Colon (tissue), 2 donors: ENCODE results near the gene GOLGA1.
"Not testable (repeated sequence)": the region's sequence is repeated elsewhere in the genome, so short reads cannot be mapped to it uniquely, and the experiment has no call there.

Source experiments
- FAIRE-seq: peaks from 2 replicates; lab custom pipeline; 2012; peaks lifted over from hg19 to GRCh38; lab: Jason Lieb, UNC
- donor health status: control.
- donor health status: control.

Gene GOLGA1

DNA sequence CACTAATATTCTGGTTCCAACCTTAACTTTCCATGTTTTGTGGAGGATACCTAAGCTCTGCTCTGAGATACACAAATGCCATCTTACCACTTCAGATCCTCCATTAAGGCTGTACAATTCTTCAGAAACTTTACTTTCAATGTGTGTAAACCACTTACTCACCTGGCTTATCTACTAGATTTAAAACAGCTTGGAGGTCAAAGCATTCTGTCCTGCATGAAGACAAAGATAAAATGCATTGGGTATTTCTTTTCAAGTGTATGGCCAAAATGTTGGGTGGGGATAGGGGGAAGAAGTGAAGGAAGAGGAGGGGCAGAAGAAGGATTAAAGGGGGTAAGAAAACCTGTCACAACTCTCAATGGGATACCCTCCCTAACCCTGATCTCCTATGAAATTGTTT, 939 bp downstream of the GOLGA1 start:
- no peak for FAIRE-seq

DNA sequence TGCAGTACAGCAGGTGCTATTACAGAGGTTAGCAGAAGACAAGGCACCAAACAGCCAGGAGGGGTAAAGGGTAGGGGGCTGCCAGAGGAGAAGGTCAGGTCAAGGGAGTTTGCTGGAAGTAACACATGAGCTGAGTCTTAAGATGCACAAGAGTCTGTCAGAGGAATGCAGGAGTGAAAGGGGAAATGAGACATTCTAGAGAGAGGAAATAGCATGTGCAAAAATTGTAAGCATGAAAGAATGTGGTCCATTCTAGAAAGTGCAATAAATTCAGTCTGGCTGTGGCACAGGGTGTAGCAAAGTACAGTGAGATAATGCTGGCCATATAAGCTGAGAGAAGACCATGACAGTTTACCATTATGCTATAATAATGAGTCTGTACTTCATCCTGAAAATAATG, 6.6 kb downstream of the GOLGA1 start:
- FAIRE-seq: no peak

DNA sequence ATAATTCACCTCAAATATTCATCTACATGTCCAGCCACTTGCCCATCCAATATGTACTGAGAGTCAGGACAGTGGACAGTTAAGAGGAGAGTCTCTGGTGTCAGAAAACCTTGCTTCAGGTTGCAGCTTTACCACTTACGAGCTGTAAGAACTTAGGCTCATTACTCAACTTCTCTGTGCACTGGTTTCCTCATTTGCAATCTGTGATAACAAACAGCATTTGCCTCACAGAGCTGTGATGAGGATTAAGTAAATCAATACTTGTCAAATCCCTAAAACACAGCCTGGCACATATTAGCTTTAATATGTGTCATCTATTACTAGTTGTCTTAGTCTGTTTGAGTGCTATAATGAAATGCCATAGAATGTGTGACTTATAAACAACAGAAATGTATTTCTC, 8.6 kb downstream of the GOLGA1 start:
- FAIRE-seq: no peak

DNA sequence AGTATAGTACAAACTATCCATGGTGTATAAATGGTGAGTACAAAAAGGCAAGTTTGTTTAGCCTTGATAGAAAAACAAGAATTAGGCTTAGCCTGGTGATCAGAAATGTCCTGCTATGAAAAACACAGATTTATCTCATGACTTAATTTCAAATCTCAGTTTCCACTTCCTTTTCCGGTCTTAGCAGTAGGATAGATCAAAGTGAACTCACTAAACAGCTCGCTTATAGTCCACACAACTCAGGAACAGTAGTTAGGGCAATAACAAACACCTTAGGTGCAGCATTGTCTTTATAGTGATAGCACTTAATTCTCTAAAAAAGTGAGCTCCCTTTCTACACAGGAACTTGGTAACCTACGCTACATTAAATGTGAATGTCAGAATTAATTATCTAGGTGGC, 11.4 kb downstream of the GOLGA1 start:
- no peak for FAIRE-seq

DNA sequence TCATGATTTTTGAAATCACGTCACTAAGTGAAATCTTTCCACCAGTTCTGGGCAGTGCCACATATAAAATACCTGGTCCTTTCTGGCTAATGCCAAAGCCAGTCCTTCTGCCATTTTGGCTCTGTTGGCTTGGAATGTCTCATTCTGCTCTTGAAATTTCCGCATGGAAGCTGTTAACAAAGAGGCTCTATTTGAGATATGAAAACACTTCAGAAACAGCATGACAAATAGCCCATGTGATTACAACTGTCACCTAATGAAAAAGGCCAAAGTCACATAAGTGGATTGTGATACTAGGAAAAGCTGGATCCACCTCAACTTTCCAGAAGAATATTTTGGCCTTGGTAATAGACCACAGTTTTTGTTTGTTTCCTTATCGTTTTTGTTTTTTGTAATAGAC, 12.8 kb downstream of the GOLGA1 start:
- no peak for FAIRE-seq

DNA sequence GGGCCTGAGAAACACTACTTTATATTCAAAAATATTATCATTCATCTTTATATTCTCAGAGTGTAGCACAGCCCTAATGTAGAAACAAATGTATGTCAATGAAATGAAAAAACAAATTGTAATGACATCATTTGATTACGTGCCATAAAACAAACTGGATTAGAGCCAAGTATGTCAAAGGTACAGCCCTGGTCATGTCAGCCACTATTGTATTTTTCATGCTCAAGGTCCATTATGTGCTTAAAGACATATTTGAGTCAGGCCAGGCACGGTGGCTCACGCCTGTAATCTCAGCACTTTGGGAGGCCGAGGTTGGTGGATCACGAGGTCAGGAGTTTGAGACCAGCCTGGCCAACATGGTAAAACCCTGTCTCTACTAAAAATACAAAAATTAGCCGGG, 20.5 kb downstream of the GOLGA1 start:
- not testable (repeated sequence) for FAIRE-seq

DNA sequence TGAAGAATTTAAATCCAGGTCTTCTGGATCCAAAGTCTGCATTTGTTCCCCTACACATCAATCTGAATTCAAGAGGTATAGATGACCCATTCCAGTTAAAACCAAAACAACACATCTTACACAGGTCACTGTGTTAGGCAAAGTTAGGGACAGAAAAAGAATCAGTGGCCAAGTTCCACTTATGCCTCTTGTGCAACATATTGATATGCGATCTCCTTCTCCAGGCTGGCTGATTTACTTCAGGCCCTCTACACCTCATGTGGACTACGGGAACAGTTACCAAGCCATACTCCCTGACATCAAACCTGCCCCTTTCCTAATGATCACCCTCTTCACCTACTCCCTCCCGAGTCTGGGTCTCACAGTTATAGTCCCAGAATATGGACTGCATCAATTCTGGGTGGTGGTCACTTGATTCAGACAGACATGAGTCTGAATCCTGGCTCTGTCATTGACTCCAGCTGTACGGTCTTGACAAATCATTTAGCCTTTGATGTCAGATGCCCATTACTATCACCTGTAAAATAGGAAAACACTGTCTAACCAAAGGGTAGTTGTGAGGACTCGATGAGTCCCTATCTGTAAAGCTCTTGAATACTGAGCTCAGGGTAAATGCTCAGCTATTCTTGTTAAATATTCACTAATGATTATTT, 26.0 kb downstream of the GOLGA1 start:
- no peak for FAIRE-seq

DNA sequence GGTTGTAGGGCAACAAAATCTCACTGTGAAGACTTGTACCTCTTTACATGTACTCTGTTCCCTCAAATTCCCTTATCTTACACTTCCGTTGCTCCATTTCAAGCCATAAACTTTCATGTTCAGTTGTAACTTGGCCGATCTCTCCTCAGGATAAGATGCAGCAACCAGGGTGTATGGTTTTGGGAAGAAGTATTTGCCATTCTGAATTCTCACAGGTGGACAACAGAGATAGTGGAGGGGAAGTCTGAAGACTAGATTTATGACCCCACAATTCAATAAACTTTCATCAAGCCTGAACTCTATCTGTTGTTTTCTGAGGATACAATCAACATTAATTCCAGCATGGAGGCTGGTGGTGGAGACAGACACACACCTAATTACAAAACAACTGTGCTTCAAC, 27.5 kb downstream of the GOLGA1 start:
- no peak for FAIRE-seq

DNA sequence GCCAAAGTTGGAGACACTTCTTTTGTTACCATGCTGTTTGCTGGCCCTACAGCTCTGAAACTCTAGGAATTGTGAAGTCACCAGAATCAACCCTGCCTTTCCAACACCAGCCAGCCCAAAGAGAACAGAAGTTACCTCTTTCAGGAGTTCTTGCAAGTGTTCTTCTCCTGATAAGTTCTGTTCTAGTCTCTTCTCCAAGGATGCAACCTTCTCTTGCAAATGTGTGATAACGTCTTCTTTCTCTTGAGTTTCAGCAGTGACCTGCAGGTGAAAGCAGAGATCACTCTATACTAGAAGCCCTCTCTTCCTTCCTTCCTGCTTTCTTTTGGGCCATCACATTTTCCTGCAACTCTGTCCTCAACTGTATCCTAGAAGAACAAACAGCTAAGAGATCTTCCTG, 29.1 kb downstream of the GOLGA1 start:
- no peak for FAIRE-seq

DNA sequence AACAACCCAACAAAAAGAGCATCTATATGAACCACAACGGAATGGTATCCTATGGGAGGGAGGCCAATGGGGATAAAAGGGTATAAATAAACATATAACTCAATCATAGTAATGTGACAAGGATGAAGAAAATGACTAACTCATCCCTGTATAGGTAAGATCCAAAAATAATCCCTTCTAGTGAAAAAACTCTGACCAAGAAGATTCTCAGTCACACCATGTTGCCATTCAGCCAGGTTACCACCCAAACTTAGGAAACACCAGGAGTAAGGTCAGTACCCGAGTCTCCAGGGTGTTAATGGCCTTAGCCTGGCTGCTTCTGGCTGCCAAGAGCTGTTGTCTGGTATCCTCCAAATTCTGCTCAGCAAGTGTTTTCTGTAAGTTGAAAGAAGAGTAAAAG, 32.8 kb downstream of the GOLGA1 start:
- FAIRE-seq: no peak

DNA sequence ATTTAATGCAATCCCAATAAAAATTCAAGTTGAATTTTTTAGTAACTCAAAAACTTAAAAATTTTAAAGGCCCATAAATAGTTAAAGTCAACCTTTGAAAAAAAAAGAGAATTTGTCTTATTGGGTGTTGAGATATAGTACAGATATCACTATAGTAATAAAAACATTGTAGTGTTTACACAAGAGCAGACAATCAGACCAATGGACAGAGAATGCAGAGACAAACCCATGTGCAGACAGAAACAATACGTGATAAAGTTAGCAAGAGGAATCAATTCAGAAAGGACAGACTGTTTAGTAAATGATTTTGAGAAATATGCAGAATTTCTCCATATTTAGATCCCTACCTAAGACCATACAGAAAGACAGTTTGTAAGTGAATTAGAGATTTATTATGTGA, 33.9 kb downstream of the GOLGA1 start:
- peak; percentile 41 for FAIRE-seq

DNA sequence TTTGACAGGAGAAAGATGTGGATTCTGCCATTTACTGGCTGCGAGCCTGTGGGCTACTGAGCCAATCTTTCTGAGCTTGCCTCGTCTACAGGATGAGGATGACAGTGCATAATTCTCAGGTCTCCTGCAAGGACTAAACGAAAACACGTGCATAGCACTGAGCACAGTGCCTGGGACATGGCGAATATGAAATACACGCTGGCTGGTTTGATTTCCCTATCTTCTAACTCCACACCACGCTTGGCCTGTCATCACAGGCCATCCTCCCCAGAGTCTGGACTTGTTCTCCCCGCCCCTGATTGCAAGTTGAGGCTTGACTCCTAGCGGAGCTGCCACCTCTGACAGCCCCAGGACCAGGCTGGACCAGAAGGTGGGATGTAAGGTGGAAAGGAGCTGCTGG, 41.0 kb downstream of the GOLGA1 start:
- no peak for FAIRE-seq

DNA sequence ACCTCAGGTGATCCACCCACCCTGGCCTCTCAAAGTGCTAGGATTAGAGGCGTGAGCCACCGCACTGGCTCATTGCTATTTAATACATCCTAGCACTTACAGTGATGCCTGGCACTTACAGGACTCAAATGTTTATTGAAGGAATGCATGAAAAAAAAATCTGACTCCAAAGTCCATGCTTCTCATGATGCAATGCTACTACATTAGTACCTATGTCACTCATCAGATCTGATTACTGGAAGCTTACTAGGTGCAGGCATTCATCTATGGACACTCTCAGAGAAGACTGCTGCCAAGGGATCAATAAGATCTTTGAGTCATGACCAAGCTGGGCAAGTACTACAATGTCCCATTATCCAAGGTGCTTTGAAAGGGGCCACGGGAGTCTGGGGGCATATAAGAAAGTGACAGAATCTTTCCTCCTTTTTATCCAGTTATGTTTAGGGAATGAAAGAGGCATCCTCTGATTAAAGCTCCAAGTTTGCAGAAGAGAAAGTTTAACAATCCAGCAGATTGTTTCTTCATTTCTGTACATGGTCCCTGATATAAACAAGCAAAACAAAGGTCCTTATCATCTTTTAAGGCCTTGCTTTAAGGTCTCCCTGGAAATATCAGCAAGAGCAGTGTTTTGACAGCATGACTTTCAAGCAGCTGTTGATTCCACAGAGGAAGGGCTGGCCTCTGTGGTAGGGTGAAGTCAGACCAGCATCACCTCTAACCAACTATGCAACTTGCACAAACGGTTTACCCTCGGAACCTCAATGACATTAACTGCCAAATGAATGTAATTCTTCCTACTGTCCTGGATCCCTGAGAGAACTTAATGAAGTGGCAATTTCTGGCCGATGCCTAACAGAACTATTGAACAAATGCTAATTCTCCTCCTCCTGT, 43.1 kb downstream of the GOLGA1 start:
- no peak for FAIRE-seq

DNA sequence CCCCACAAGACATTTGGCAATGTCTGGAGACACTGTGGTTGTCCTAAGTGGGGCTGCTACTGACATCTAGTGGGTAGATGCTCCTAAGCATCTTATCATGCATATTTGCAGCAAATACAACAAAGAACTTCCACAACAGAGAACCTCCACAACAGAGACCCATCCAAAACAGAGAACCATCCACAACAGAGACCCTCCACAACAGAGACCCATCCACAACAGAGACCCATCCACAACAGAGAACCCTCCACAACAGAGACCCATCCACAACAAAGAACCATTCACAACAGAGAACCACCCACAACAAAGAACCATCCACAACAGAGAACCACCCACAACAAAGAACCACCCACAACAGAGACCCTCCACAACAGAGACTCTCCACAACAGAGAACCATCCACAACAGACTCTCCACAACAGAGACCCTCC, 46.1 kb downstream of the GOLGA1 start:
- FAIRE-seq: no peak

DNA sequence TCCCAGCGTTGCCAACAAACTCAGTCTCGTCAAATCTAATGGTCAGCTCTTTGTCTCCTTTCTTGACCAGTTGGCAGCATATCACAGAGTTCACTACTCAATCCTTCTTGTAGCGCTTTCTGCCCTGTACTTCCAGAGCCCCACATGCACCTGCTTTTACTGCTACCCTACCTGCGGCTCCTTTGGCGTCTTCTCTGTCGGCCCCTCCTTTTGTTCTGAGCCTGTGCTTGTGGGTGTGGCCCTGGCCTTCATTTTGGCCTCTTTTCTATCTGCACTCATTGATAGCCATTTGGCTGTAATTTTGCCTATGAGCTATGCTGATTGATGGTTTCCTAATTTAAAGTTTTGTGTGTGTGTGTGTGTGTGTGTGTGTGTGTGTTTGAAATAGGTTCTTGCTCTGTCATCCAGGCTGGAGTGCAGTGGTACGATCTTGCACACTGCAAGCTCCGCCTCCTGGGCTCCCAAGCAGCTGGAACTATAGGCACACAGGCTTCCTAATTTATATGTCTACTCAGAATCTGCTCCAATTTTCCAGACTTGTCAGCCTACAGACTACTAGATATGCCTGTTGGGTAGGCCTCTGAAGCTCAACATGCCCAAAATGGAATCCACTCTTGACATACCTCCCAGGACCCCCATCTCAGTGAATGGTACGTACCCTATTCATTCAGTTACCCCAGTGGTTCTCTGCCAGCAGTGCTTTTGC, 46.7 kb downstream of the GOLGA1 start:
- FAIRE-seq: no peak

DNA sequence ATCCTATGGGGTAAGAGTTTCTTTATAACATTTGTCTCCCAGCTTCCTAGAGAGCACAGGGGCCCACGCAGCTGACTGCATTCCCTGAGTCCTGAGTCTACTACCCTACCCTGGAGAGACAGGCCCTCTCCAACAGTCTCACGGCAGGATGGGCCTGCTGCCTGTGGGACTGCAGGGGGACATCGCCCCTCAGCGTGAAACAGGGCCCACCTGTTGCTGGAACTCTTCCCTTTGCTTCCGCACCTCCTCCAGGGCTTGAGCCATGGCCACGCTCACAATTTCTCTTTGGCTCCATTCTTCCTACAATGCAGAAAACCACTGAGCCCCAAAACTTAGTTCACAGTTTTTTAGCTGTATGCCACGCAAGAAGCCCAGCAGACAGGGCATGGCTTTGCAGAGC, 50.7 kb downstream of the GOLGA1 start:
- FAIRE-seq: no peak

DNA sequence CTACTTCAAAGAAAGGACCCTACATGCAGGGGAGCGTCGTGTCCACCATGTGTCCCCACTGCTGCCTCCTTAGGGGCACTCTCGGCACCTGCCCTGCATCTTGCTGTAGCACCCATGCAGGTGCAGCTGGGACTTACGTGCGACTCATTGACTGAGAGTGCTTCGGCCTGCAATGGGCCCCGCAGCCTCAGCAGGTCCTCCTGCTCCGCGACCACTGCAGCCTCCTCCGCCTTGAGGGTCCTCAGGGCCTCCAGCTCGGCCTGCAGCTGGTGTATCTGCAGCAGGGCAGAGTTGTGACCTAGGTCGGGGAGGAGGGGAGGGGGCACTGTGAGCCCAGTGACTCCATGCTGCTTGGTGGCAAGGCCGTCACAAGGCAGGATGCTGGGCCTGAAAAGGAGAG, 51.9 kb downstream of the GOLGA1 start:
- FAIRE-seq: no peak

DNA sequence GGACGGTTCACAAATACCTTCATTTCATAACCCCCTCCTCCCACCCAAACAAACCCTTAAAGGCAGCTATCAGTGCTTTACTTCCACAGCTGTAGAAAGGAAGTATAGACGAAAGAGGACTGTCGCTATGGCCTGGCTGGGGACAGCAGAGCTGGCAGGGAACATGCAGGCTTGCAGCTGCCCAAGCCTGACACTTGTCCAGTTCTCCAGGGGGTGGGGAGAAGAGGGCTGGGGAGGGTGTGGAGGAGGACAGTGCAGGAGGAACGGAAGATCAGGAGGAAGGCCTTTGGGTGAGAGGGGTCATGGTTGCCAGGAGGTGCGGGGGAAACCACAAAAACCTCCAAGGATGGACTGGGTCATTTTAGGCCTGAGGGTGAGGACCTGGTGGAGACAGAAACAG, 53.1 kb downstream of the GOLGA1 start:
- no peak for FAIRE-seq

DNA sequence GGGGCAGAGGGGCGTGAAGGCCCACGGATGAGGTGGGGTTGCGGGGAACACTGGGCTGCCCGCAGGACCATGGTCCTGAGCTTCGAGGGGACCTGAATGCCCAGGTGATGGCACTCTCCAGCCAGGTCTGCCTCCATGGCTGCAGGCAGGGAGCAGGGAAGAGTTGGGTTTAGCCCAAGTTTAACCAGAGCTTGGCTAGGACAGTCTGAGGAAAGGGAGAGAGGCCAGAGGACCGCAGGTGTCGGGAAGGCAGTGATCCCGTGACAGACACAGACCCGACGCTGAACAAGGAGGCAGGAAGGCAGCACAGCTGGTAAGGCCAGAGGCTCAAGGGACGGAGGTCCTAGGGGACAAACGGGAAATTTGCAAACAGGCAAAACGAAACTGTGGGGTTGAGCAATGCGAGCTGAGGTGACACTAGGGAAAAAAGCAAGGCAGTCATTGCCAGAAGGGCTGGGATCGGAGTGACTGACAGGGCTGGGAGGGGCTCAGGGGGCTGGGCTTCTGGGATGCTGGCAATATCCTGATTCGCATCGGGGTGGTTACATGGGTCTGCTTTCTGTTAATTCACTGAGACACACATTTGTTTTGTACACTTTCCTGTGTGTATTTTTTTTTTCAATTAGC, 53.9 kb downstream of the GOLGA1 start:
- no peak for FAIRE-seq

DNA sequence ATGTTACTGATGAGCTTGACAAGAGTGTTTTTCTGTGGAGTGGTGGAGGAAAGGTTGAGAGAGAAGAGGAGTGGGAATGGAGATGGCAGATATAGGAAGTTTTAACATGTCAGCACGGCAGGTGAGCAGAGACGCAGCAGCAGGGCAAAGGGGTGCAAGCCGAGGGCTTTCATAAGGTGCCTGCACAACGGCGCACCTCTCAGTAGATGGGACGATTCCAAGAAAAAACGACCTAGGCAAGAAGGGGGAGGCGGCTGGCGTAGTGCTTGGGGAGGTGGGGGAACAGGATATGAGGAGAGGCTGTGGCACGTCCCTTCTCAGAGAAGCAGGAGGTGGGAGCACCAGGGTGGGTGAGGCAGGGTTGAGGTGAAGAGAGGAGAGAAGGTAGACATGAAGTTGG, 54.4 kb downstream of the GOLGA1 start:
- FAIRE-seq: no peak

DNA sequence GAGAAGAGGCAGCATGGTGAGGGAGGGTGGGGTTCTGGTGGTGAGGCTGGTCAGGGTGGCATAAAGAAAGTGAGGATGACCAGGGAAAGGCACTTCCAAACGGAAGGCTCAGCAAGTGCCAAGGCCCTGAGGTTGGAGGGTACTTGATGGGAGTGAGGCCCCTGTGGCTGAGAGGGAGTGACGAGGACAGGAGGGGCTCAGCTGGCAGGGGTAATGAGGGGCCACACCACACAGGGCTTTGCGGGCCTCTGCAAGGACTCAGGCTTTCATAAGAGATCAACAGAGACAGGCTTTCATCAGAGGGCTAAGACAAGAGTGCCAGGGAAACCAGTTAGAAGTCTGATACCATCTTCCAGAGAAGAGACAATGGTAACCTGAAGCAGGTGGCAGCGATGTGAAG, 55.3 kb downstream of the GOLGA1 start:
- FAIRE-seq: no peak

DNA sequence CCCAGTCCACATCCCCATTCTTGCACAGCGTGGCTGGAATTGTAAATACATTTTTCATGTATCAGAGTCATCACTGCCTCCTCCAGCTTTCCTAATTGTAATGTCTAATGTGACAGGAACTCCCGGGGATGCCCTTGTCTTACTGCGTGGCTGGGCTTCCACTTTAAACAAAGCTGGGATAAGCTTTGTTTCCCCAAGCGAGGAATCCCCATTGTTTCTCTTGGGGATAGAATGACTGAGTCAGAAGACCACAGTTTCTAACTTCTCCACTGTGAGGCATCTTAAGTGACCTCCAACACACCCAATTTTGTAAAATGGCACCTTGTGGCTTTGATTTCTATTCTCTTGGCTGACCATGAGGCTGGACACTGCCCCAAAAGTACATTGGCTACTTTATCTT, 56.5 kb downstream of the GOLGA1 start:
- FAIRE-seq: no peak

DNA sequence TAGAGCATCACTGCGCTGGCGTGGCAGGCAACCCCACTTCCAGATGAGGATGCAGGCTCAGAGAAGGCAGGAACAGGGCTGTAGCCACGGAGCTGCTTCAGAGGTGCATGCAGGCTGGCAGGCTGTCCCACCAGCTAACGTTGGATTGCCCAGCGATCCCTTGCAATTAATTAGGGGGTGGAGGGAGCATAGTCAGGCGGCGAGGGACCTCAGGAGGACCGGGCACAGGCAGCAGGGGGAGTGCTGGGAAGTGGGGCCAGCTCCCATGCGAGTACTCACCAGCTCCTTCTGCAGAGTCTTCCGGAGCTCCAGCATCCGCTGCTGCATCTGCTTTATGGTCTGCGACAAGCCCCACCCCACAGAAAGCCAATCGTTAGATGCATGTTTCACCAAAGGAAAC, 58.7 kb downstream of the GOLGA1 start:
- FAIRE-seq: no peak
